Measurements from ENCODE around the gene FGF22.
"Not testable (repeated sequence)": the region's sequence is repeated elsewhere in the genome, so short reads cannot be mapped to it uniquely, and the experiment has no call there.

Gene FGF22

DNA sequence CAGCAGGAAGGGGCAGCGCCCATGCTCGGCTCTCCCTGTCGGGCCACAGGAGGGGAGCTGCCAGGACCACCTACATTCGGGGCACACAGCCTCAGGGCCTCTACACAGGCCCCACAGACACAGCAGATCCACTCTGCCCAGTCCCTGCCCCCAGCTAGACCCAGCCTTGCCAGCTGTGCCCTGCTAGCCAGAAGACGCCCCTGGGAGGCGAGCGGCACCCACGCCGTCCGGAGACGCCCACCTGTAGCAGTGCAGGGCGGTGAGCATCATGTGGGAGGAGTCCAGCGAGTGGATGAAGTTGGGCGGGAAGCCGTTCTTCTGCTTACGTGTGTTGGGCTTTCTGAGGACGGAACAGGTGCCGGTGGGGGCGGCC, 21.4 kb upstream of the FGF22 start:
- no peaks in the 10 kb centered on the region for H3K79me2 ChIP-seq
- no peaks in the 10 kb centered on the region for H3K27me3 ChIP-seq (ENCODE audit: control insufficient read depth, insufficient read depth, low read length)
- H3K4me2 ChIP-seq (ENCODE audit: low read length): no peak overlapping the region
- H3K4me1 ChIP-seq: no peaks in the 10 kb centered on the region
- no peaks in the 10 kb centered on the region for H3K36me3 ChIP-seq (ENCODE audit: control insufficient read depth, insufficient read depth, low read length)
- TF ChIP-seq, protein P1, sequence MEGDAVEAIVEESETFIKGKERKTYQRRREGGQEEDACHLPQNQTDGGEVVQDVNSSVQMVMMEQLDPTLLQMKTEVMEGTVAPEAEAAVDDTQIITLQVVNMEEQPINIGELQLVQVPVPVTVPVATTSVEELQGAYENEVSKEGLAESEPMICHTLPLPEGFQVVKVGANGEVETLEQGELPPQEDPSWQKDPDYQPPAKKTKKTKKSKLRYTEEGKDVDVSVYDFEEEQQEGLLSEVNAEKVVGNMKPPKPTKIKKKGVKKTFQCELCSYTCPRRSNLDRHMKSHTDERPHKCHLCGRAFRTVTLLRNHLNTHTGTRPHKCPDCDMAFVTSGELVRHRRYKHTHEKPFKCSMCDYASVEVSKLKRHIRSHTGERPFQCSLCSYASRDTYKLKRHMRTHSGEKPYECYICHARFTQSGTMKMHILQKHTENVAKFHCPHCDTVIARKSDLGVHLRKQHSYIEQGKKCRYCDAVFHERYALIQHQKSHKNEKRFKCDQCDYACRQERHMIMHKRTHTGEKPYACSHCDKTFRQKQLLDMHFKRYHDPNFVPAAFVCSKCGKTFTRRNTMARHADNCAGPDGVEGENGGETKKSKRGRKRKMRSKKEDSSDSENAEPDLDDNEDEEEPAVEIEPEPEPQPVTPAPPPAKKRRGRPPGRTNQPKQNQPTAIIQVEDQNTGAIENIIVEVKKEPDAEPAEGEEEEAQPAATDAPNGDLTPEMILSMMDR (IDR thresholded peaks at IDR 0.05): no peak
- no peak overlapping the region for H3K4me3 ChIP-seq (ENCODE audit: low read depth, low read length)
- H3K9me3 ChIP-seq (ENCODE audit: control insufficient read depth, low read length): no peaks in the 10 kb centered on the region
- H3K27ac ChIP-seq: no peak overlapping the region
- H2AFZ ChIP-seq: no peak overlapping the region
- no peak overlapping the region for H3K9ac ChIP-seq

DNA sequence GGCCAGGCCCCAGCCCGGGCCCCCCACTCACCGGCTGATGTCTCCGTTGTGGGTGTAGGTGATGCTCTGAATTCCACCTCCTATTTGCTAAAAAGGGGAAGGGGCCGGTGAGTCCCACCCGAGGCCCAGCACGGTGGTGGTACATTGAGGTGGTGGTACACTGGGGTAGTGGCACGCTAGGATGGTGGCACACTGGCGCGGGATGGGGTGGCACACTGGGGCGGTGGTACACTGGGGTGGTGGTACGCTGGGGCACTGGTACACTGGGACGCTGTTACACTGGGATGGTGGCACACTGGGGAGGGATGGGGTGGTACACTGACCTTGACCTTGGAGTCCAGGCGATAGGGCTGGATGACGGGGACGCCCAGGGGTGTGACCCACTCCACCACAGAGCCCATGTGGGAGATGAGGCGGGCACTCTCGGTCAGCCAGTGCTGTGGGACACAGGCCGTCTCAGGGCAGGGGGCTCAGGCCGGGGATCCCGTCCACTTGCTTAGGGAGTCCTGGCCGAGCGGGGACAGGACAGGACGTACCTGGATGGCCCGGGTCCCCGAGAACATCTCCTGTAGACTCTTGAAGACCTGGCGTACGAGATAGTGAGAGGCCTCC, 20.9 kb upstream of the FGF22 start:
- H3K4me1 ChIP-seq: no peaks in the 10 kb centered on the region
- no peak overlapping the region for H3K4me2 ChIP-seq (ENCODE audit: low read length)
- no peak overlapping the region for H3K27ac ChIP-seq
- TF ChIP-seq, protein P1 (IDR thresholded peaks at IDR 0.05): no peak
- no peaks in the 10 kb centered on the region for H3K79me2 ChIP-seq
- no peak overlapping the region for H3K9ac ChIP-seq
- H3K9me3 ChIP-seq (ENCODE audit: control insufficient read depth, low read length): no peaks in the 10 kb centered on the region
- no peaks in the 10 kb centered on the region for H3K27me3 ChIP-seq (ENCODE audit: control insufficient read depth, insufficient read depth, low read length)
- no peak overlapping the region for H2AFZ ChIP-seq
- H3K36me3 ChIP-seq (ENCODE audit: control insufficient read depth, insufficient read depth, low read length): no peaks in the 10 kb centered on the region
- H3K4me3 ChIP-seq (ENCODE audit: low read depth, low read length): no peak overlapping the region

DNA sequence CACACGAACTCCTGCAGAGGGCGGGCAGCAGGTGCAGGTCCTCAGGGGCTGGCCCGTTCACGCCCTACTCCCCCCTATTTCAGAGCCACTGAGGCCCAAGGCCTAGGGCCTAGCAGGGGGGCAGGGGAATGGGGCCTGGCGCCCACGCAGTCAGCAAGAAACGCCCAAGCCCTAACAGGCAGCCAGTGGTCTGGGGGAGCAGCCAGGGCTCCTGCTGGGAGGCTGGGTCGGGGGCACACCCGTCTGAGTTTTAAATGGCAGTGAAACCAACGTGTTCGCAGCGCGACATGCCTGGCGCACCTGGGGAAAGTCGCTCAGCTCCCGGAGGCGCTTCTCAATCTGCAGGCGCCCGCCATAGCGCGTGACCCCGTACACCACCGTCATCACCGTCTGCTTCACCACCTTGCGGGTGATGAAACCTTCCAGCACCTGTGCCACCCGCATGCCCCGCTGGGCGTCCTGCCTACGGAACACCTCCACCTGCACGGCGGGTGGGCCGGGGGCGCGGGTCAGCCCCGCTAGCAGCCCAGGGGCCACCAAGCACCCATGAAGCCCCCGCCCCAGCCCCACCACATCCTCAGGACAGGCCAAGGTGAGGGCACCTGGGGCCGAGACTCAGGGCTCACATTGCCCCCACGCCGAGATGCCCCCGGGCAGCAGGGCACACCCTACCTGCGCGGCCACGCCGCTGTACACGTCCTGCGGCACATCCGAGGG, 20.2 kb upstream of the FGF22 start:
- Histone ChIP-seq H3K4me2 (ENCODE audit: low read length) (no peak overlapping the region), H3K9ac (no peak overlapping the region), H2AFZ (no peak overlapping the region), H3K4me3 (ENCODE audit: low read depth, low read length) (no peak overlapping the region), H3K27ac (no peak overlapping the region), H3K9me3 (ENCODE audit: control insufficient read depth, low read length) (no peaks in the 10 kb centered on the region), H3K79me2 (no peaks in the 10 kb centered on the region), H3K4me1 (no peaks in the 10 kb centered on the region), H3K27me3 (ENCODE audit: control insufficient read depth, insufficient read depth, low read length) (no peaks in the 10 kb centered on the region), H3K36me3 (ENCODE audit: control insufficient read depth, insufficient read depth, low read length) (no peaks in the 10 kb centered on the region)
- TF ChIP-seq, protein P1 (IDR thresholded peaks at IDR 0.05): no peak

DNA sequence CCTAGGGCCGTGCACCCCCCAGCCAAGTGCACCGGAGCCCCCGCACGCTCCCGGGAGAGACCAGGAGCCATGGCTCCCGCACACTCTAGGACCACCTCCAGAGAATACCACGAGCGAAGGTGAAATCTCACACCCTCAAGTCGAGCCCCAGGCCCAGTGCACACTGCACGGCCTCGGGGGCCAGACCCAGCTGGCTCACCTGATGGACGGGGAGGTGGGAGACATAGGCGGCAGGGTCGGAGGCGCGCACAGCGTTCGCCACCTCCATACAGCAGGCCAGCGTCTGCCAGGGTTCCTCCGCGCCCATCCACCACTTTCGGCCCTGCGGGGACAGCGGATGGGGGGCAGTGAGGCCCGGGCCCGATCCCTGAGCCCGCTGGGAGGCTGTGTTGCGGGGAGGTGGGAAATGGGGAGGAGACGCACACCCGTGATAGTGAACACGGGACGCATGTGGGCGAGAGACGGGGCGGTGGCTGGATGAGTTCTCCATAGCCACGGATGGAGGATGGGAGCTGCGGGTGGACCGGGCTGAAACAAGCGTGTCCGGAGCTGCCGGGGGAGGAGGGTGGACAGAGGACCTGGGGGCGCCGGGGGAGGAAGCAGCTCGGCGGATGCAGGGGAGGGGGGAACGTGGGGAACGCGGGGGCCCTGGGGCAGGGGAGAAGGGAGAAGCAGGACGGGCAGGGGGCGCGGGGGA, 19.4 kb upstream of the FGF22 start:
- no peaks in the 10 kb centered on the region for H3K4me1 ChIP-seq
- H3K36me3 ChIP-seq (ENCODE audit: control insufficient read depth, insufficient read depth, low read length): no peaks in the 10 kb centered on the region
- no peak overlapping the region for H2AFZ ChIP-seq
- H3K9ac ChIP-seq: no peak overlapping the region
- no peak overlapping the region for H3K4me2 ChIP-seq (ENCODE audit: low read length)
- H3K79me2 ChIP-seq: no peaks in the 10 kb centered on the region
- no peaks in the 10 kb centered on the region for H3K27me3 ChIP-seq (ENCODE audit: control insufficient read depth, insufficient read depth, low read length)
- TF ChIP-seq, protein P1 (IDR thresholded peaks at IDR 0.05): no peak
- H3K4me3 ChIP-seq (ENCODE audit: low read depth, low read length): no peak overlapping the region
- no peak overlapping the region for H3K27ac ChIP-seq
- H3K9me3 ChIP-seq (ENCODE audit: control insufficient read depth, low read length): no peaks in the 10 kb centered on the region

DNA sequence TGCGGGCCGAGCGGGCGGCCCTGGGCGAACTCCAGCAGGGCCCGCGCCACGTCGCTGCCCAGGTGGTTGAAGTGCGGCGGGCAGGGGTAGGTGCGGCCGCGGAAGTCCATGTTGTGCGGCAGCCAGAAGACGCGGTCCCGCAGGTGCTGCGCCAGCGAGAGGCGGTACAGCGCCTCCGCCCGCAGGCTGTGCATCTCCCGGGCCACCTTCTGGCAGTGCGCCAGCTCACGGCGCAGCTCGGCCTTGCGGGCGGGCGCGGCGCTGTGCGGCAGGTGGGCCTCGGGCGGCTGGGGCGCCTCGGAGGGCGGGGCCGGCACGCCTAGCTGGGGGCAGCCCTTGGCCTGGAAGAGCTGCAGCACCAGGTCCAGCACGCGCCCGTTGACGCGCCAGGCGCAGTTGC, 18.5 kb upstream of the FGF22 start:
- H2AFZ ChIP-seq; H3K9ac ChIP-seq; H3K4me2 ChIP-seq (ENCODE audit: low read length); H3K4me1 ChIP-seq; H3K9me3 ChIP-seq (ENCODE audit: control insufficient read depth, low read length); H3K79me2 ChIP-seq; H3K27ac ChIP-seq; H3K4me3 ChIP-seq (ENCODE audit: low read depth, low read length); H3K36me3 ChIP-seq (ENCODE audit: control insufficient read depth, insufficient read depth, low read length); H3K27me3 ChIP-seq (ENCODE audit: control insufficient read depth, insufficient read depth, low read length): not testable (repeated sequence)

Data from parathyroid adenoma (tissue), 2 donors.